Epithelial cell of esophagus (primary cell): ENCODE results near the gene XKR7.
A peak's percentile ranks its signal among the peaks of the same experiment; 100 is the strongest.

Experiments
- DNase-seq: peaks from one replicate; pipeline ENCODE4 v3.0.0; 2010; ENCODE audit warnings: low read depth
- H3K4me3 ChIP-seq: 2 replicates; pipeline ENCODE4 v1.5.1; 2011; ENCODE audit warnings: mild to moderate bottlenecking, low read length, control low read depth
- TF ChIP-seq, protein P1 (sequence below): IDR thresholded peaks from 2 replicates; pipeline ENCODE4 v1.5.1; 2011; ENCODE audit warnings: low read depth, mild to moderate bottlenecking, low read length, control low read depth, inconsistent platforms; ENCODE audit not compliant: insufficient read depth; ENCODE audit errors: missing control alignments

Gene XKR7

DNA sequence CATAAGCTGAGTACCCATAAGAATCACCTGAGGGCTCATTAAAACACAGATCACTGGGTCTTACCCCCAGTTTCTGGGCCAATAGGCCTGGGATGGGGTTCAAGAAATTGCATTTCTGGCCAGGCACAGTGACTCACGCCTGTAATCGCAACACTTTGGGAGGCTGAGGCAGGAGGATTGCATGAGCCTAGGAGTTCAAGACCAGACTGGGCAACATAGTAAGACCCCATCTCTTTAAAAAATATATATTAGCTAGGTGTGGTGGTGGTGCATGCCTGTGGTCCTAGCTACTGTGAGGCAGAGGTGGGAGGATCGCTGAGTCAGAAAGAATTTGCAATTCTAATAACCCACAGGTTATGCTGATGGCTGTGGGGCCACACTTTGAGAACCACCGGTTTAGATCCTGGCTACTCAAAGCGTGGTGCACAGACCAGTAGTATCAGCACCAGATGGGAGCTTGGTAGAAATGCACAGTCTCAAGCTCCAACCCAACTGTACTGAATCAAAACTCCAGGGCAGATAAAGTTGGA, 44.3 kb downstream of the XKR7 start:
- no peak for DNase-seq
- TF ChIP-seq, protein P1, sequence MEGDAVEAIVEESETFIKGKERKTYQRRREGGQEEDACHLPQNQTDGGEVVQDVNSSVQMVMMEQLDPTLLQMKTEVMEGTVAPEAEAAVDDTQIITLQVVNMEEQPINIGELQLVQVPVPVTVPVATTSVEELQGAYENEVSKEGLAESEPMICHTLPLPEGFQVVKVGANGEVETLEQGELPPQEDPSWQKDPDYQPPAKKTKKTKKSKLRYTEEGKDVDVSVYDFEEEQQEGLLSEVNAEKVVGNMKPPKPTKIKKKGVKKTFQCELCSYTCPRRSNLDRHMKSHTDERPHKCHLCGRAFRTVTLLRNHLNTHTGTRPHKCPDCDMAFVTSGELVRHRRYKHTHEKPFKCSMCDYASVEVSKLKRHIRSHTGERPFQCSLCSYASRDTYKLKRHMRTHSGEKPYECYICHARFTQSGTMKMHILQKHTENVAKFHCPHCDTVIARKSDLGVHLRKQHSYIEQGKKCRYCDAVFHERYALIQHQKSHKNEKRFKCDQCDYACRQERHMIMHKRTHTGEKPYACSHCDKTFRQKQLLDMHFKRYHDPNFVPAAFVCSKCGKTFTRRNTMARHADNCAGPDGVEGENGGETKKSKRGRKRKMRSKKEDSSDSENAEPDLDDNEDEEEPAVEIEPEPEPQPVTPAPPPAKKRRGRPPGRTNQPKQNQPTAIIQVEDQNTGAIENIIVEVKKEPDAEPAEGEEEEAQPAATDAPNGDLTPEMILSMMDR = no peak
- no peak overlapping the region for H3K4me3 ChIP-seq

DNA sequence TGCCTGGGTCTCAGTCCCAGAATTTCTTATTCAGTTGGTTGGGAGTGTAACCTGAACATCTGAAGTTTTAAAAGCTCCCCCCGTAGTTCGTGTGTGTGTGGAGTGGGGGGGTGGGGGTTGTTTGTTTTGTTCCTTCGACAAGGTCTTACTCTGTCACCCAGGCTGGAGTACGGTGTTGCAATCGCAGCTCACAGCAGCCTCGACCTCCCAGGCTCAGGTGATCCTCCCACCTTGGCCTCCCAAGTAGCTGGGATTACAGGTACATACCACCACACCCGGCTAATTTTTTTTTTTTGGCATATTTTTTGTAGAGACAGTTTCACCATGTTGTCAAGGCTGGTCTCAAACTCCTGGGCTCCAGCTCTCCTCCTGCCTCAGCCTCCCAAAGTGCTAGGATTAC, 45.4 kb downstream of the XKR7 start:
- TF ChIP-seq, protein P1 = no peak
- no peak for DNase-seq
- H3K4me3 ChIP-seq = no peak overlapping the region

DNA sequence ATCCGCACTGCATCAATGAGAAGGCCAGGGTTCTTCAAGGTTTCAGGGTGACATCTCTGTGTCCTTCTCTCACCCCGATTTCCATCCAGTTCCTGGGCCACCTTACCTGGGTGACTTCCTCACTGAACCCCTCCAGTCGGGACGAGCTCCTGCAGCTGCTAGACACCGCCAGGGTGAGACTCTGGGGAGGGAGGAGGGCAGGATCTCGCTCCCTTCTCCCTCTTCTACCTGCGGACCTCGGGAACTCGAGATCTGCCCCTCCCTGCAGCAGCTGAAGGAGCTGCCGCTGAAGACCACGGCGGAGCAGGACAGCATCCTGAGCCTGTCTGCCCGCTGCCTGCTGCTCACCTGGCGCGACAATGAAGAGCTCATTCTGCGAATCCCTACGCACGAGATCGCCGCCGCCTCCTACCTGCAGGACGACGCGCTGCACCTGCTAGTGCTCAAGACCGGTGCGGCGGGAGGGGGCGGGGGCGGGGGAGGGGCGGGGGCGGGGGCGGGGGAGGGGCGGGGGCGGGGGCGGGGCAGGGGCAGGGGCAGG, 49.8 kb downstream of the XKR7 start:
- TF ChIP-seq, protein P1 = peak; percentile 47
- H3K4me3 ChIP-seq = no peak overlapping the region
- DNase-seq = peak; percentile 71

DNA sequence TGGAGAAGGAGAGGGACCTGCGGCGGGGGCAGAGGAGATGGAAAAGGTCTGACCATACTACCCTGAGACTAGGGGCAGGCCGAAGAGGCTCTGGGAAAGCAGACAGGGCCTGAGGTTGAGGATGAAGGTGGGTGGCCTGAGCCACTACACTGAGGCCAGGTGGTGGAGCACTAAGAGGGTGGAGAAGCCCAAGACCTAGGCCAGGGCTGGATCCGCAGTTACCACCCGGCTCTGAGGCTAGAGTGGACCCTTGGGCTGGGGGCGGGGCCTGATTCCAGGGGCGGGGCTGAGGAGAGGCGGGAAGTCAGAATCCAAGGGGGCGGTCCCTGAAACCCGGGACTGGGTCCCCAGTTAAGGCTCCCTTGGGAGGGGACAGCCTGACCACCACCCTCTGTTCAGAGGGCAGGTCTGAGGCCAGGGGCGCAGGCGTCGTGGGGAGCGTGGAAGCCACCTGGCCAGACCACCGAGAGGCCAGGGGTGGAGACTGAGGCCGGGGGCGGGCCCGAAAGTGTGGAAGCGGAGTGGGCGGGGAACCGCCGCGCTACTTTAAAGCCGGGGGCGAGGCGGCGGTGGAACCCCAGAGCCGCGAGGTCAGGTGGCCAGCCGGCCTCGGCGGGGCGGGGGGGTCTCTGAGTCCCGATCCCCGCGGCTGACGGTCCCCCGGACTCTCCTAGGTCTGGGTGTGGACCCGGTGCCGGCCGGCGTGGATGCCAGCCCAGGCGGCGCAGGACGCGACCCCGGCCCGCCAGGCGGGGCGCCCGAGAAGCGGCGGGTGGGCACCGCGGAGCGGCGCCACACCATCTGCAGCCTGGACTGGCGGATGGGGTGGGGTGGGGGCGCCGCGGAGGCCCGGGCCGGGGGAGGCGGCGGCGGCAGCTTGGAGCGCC, 50.6 kb downstream of the XKR7 start:
- TF ChIP-seq, protein P1 = no peak

DNA sequence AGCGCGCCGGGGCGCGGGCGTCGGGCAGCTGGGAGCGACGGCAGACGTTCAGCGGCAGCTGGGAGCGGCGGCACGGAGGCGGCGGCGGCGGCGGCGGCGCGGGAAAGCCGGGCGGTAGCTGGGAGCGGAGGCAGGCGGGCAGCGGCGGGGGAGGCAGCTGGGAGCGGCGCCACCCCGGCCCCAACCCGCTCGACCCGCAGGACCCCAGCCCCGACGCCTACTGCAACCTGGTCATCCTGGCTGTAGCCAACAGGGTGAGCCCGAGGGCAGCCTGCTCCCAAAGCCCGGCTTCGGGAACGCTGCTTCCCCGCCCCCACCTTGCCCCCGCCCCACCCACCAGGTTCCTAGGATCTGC, 51.2 kb downstream of the XKR7 start:
- H3K4me3 ChIP-seq = no peak overlapping the region
- TF ChIP-seq, protein P1 = no peak

More for the DNA sequence above, 50.6 kb downstream of the XKR7 start:
- H3K4me3 ChIP-seq = peak overlapping the region; percentile 32
- DNase-seq = peak; percentile 26

DNA sequence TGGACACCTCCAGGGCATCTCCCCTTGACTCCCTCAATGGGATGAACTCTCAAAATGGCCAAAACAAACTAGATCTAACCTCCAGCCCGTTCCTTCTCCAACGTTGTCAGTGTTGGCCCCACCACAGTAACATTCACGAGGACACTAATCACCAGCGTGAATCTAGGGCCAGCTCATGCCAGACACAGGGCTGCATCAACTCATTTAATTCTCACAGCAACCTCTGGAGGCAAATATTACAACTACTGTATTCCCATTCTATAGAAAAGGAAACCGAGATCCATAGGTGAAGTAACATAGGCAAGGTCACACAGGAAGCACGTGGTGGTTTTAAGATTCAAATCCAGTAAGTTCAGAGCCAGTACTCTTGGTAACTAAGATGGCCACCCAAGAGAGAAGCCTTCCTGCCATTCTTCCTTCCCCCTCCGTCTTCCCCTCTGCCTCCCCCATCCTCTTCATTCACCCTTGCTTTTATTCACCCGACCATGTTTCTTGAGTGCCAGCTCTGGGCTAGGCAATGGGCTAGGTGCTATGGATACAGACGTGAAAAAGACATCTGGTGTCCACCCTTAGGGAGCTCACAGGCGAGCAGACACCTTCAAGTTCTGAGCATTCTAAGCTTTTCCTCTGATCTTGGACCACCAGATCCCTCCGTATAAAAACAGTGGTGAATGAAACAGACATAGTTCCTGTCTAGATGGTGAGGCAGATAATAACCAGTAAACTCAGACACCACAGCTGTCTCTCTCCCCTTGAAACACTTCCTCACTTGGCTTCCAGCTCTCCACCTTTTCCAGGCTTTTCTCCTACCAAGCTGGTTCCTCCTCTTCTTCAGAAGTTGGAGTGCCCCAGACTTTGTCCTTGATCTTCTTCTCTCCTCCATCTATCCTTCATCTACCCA, 51.9 kb downstream of the XKR7 start:
- TF ChIP-seq, protein P1 = no peak
- no peak for DNase-seq

More for the DNA sequence above, 51.2 kb downstream of the XKR7 start:
- no peak for DNase-seq

More for the DNA sequence above, 51.9 kb downstream of the XKR7 start:
- H3K4me3 ChIP-seq = no peak overlapping the region
